ENCODE data around the gene KAT2A. TPM values are rescaled to one million over a fixed set of nuclear protein-coding genes. Genes with fewer than 3 reads are reported as not detected.

Gene KAT2A
- total and polyA plus RNA-seq, 9 of the 15 experiments (the other 6 are each of a cell fraction or from before 2014, with no cell fraction given) = 1.5 to 80.4 (median 31.9) TPM

GRCh38 chr17:42165751-42166150, 44.6 kb upstream of the KAT2A start:
- intact Hi-C loops (cut with micrococcal nuclease) (no loop called here), in situ Hi-C loops (cut with MboI) (no loop called here)
- TF ChIP-seq ZNF239 (CRISPR knock-in tag; IDR thresholded peaks at IDR 0.05) (no peak), ZNF668 (CRISPR knock-in tag; IDR thresholded peaks at IDR 0.05) (no peak), TBL1XR1 (IDR thresholded peaks at IDR 0.05; ENCODE audit: low read length in 2 of 2) (no peak), CBX2 (IDR thresholded peaks at IDR 0.05; ENCODE audit: insufficient read depth, low read length, poor library complexity, severe bottlenecking) (no peak), ADNP (tag; IDR thresholded peaks at IDR 0.05) (no peak), XRCC3 (IDR thresholded peaks at IDR 0.05) (no peak)
- peaks cover 4% of the 10 kb centered on the region for H3K9me1 ChIP-seq (ENCODE audit: control insufficient read depth, insufficient read depth, low read length)
- peaks cover 7 to 29% of the 10 kb centered on the region in 2 experiments; a peak in 3 of 5 replicates for H3K4me1 ChIP-seq (replicated peaks in 1 of 2; ENCODE audit: control insufficient read depth in 2 of 2, insufficient read depth in 2 of 2, low read length in 2 of 2)
- no peaks in the 10 kb centered on the region for H3K36me3 ChIP-seq (ENCODE audit: control insufficient read depth, insufficient read depth, low read length)
- DNase-seq (ENCODE audit: extremely low read depth in 1 of 4, low spot score in 3 of 4) (no peak), ATAC-seq (no peak), FAIRE-seq (no peak)
- H3K9me3 ChIP-seq (replicated peaks; ENCODE audit: control insufficient read depth, insufficient read depth, low read depth, low read length) = no peaks in the 10 kb centered on the region
- no peaks in the 10 kb centered on the region for H3K79me2 ChIP-seq (ENCODE audit: control insufficient read depth, insufficient read depth, low read length)
- CTCF ChIA-PET (ENCODE audit: low intra/inter-chr PET ratio) = no interaction called here
- no peaks in the 10 kb centered on the region; the same call in 1 of the 2 replicates for H4K20me1 ChIP-seq (replicated peaks; ENCODE audit: control insufficient read depth, insufficient read depth, low read length)
- H3K9ac ChIP-seq (ENCODE audit: insufficient read depth in 1 of 2, low read depth in 2 of 2, low read length in 2 of 2) = no peak overlapping the region
- H2AFZ ChIP-seq (ENCODE audit: low read depth, low read length) = no peak overlapping the region
- H3K27me3 ChIP-seq (ENCODE audit: control insufficient read depth in 2 of 2, insufficient read depth in 2 of 2, low read length in 2 of 2) = no peaks in the 10 kb centered on the region
- no peak overlapping the region for H3K4me2 ChIP-seq (ENCODE audit: insufficient read depth, low read length)
- BruUV-seq (replicated peaks) = no TSS peak
- POLR2A ChIA-PET = interaction anchor here (0.6 to 1.0 kb wide), 3 partner anchors 8 to 628 kb away, joined by 4 read pairs; no protein-coding TSS in a partner anchor
- WGBS (ENCODE audit: insufficient coverage, low coverage, missing lambda C conversion rate) = 47% methylated on average over 6 of the region's 6 CpGs
- no peak overlapping the region for H3K27ac ChIP-seq (ENCODE audit: extremely low read depth, low read depth, low read length)
- no peak overlapping the region for H3K4me3 ChIP-seq
